Islet of Langerhans (tissue), 1 donor: ENCODE data around the gene CFAP97.

Experiments
- FAIRE-seq: peaks from one replicate; lab custom pipeline; 2011; peaks lifted over from hg19 to GRCh38; lab: Jason Lieb, UNC

Gene CFAP97

GRCh38 chr4:185196437-185196836, 7.4 kb downstream of the CFAP97 start:
- FAIRE-seq, result no peak

GRCh38 chr4:185194924-185195888, 8.6 kb downstream of the CFAP97 start:
- no peak for FAIRE-seq

- FAIRE-seq, result no peak
Observed at GRCh38 chr4:185192059-185192458, 11.7 kb downstream of the CFAP97 start.

GRCh38 chr4:185190306-185190856, 13.4 kb downstream of the CFAP97 start:
- FAIRE-seq, result no peak

DNA sequence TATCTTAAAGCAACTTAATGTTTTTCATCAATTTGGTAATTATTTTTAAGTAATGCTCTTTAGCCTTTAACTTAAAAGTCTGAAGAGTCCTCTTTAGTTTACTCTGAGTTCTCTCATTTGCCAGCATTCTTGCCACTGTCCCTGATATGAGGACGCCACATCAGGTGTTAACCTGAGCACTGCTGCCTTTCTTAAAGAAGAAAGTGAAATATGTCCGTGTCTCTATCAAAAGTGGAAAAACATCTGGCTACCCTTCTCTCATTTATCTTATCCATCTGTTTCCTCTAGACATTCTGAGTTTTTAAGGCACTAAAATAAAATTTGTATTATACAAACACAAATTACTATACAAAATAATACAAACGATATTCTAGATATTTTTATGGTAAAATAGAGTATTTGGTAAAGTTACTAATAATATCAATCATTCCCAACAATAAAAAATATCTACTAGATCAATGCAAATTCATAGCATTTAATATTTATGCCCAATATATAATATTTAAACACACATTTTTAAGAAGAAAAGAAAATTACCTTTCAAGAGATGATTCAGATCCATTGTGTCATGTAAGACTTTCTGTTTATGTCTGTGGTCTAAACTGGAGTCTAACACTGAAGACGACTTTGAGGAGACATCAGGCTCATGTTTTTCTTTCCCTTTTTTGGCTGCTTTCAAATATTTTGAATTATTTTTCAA, 14.0 kb downstream of the CFAP97 start:
- FAIRE-seq, result peak; percentile 93

- peak; percentile 86 for FAIRE-seq
Observed at GRCh38 chr4:185186769-185187168, 17.0 kb downstream of the CFAP97 start.

- FAIRE-seq, result peak; percentile 97
Observed at GRCh38 chr4:185183622-185184281, 20.0 kb downstream of the CFAP97 start.

DNA sequence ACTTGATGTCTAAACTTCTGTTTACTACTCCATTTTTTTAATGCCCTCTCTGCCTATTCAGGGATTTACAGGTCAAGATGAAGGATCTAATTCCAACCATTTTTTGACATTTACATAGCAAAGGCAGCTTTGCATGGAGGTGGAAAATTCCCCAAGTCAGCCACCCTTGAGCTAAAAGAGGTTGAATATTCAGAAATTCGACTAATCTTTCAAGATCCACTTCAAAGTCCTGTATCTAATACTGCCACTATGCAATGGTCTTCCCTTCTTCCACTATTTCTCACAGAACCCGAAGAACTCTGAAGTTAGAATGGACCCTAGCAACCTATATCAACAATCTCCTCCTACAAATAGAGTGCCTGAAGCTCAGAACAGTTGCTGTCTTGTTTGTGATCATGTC, 21.6 kb downstream of the CFAP97 start:
- FAIRE-seq, result no peak

DNA sequence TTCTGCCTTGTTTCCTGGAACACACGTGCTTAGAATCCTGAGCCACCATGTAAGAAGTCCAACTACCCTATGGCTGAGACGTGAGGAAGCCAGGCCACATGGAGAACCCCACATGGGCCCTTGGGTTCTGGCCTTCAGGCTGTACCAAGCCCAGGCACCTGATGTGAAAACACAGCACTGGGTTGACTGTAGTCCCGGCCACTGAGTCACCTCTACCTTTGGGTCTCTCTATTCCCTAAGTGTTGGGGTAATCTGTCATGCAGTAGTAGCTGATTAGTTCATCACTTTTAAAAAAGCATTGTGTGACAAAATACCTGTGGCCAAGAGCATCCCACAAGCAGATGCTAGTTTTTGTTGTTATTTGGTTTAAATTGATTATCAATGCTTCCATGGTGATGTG, 24.3 kb downstream of the CFAP97 start:
- no peak for FAIRE-seq

GRCh38 chr4:185171373-185172071, 32.3 kb downstream of the CFAP97 start:
- no peak for FAIRE-seq

- no peak for FAIRE-seq
Observed at GRCh38 chr4:185167234-185167633, 36.6 kb downstream of the CFAP97 start.

DNA sequence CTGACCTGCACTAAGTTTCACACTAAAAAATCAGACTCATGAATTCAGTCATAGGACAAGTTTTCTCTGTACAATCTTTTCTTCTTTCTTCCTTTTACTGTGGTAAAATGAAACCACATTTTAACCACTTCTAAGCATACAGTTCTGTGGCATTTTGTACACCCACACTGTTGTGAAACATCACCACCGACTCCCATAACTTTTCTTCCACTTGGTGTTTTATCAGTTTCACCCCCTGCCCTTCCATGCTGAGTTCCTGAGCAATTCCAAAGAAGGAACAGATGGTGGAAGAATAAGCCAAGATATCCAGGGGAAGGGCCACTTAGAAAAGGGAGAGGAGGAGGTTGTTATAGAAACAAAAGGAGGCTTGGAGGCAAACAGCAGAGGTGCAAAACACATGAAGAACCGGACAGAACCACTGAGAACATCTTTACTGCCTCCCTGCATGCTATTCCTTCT, 38.2 kb downstream of the CFAP97 start:
- FAIRE-seq, result no peak

DNA sequence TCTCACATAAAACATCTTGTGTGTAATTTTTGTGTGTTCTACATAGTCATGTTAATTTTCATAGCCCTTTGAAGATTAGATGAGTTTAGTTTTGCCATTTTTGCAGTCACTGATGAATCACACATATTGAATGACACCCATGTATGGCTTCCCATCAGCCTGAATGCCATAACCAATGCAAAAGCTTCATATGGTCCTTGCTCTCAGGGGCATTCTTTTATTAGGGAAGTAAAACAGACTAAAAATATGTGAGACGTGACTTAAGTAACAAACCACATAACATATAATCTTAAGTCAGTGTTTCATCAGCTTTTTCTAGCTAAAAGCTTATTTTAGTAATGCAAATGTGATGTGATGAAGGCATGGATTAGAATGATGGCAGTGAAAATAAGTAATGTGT, 52.5 kb downstream of the CFAP97 start:
- FAIRE-seq, result no peak

DNA sequence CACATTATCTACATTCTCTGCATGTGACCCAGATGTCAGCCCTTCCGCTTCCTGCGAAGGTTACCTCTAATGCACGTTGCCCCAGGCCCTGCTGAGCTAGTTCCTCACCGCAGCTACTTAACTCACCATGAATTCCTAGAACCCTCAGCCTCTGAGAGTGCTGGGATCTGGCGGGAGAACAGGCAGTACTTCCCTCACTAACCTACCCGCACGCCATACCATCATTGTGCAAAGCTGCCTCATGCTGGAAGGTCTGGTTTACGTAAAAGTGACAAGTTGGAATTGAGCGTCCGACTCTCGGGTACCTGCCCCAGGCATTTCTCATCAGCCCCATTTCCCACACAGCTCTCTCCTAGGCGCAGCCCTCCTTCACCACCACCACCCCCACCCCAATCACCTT, 54.4 kb downstream of the CFAP97 start:
- no peak for FAIRE-seq

DNA sequence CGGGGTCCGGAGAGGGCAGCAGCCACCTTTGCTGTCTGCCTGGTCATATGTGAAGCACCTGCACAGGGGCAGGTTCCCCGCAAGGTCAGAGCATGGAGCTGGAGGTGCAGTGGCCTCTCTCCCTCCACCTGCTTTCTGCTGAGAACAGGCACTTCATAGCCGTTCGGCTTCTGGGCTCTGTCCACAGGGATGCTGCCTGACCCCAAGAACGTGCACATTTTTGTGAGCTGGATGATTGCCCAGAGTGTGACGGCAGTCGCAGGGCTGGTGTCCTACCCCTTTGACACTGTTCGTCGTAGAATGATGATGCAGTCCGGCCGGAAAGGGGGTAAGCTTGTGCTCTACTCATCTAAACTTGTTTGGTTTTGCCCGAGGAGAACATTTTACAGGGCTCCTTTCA, 58.2 kb downstream of the CFAP97 start:
- FAIRE-seq, result no peak

DNA sequence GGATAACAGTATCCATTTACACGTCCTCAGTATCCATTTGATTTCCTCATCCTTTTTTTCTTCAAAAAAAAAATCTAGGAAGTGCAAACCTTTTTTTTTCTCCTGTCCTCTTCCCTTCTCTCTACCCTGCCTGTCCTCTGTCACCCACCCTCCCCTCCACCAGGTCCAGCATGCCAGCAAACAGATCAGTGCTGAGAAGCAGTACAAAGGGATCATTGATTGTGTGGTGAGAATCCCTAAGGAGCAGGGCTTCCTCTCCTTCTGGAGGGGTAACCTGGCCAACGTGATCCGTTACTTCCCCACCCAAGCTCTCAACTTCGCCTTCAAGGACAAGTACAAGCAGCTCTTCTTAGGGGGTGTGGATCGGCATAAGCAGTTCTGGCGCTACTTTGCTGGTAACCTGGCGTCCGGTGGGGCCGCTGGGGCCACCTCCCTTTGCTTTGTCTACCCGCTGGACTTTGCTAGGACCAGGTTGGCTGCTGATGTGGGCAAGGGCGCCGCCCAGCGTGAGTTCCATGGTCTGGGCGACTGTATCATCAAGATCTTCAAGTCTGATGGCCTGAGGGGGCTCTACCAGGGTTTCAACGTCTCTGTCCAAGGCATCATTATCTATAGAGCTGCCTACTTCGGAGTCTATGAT, 59.1 kb downstream of the CFAP97 start:
- FAIRE-seq, result no peak

DNA sequence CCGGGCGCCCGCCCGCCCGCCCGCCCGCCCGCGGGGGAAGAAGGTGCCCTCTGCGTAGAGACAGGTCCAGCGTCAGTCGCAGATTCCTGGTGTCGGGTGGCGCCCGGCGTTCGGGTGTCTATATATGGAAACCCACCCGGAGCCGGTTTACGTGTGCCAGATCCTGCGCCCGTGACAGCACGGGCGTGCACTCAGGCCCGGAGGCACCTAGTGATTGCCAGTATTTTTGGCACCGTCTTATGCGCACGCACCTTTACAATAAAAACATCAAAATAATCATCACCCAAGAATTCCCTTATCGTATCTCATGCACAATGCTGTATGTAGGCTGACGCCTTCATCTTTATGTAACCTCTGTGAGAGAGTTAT, 60.2 kb downstream of the CFAP97 start:
- FAIRE-seq, result no peak

DNA sequence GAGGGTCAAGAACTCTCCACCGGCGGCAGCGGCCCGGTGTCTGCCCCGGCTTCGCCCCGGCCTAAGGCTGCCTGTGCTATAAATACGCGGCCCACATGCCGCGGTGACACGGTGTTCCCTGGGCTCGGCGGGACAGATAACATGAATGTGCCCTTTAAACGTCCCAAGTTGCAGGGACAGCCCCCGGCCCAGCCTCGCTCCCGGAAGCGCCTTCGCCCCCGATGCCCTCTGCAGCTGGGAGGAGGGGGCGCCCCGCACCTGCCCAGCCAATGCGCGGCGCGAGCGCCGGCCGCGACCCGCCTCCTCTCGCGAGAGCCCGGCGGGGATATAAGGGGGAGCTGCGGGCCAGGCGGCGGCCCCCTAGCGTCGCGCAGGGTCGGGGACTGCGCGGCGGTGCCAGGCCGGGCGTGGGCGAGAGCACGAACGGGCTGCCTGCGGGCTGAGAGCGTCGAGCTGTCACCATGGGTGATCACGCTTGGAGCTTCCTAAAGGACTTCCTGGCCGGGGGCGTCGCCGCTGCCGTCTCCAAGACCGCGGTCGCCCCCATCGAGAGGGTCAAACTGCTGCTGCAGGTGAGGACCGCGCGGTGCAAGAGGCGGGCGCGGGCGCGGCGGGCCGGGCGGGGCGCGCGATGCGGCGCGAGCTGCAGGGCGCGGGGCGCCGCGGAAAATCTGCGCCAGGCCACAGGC, 60.7 kb downstream of the CFAP97 start, which contains the start of gene SLC25A4:
Gene SLC25A4 (plus strand): TSS at position 355 of the 689 bp plus-strand sequence. CDS start 107 bp downstream, at position 462.
- no peak for FAIRE-seq

DNA sequence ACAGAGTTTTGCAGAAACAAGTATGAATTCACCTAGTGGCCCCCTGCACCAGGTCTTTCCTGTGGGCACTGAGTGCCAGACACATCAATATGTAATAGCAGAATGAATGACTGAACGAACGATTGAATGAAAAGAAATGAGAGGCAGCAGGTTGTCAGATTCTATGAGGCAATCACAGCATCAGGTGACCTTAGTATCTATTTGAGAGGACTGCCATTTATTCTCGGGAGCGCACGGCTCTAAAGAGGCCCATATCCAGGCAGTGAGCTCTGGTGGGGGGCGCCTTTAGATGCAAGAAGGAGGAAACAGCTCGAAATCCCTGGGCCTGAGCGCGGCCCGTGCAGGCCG, 61.3 kb downstream of the CFAP97 start:
- peak; percentile 70 for FAIRE-seq

GRCh38 chr4:185141777-185142176, 62.0 kb downstream of the CFAP97 start:
- FAIRE-seq, result no peak

- FAIRE-seq, result no peak
Observed at GRCh38 chr4:185139736-185140135, 64.1 kb downstream of the CFAP97 start.
